ENCODE results near the gene CHRM2.

DNA sequence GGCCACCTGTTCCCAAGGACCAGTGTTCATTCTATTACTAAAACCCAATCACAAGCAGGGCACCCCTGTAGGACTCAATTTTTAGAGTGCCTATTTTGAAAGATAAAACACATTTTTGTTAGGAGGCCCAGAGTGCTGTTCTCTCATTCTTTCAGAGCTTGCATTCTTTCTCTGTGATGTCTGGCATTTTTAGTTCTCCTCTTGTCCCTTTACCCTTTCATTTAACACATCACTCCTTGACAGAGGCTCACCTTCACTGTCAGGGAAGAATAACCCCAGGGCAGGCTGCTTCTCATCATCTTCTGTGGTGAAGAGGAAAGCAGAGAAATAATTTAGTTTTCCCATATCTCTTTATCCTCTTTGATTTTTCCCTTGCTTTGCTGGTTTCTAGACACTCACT, 73.9 kb downstream of the CHRM2 start:
- TF ChIP-seq, protein P1, sequence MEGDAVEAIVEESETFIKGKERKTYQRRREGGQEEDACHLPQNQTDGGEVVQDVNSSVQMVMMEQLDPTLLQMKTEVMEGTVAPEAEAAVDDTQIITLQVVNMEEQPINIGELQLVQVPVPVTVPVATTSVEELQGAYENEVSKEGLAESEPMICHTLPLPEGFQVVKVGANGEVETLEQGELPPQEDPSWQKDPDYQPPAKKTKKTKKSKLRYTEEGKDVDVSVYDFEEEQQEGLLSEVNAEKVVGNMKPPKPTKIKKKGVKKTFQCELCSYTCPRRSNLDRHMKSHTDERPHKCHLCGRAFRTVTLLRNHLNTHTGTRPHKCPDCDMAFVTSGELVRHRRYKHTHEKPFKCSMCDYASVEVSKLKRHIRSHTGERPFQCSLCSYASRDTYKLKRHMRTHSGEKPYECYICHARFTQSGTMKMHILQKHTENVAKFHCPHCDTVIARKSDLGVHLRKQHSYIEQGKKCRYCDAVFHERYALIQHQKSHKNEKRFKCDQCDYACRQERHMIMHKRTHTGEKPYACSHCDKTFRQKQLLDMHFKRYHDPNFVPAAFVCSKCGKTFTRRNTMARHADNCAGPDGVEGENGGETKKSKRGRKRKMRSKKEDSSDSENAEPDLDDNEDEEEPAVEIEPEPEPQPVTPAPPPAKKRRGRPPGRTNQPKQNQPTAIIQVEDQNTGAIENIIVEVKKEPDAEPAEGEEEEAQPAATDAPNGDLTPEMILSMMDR (conservative IDR thresholded peaks at IDR 0.05; ENCODE audit: low read length), result no peak
- no peak for TF ChIP-seq EZH2phosphoT487 (IDR thresholded peaks at IDR 0.05; ENCODE audit: borderline replicate concordance, low read depth, low read length)
